HG03280 (cell line): ENCODE results near the gene JMJD1C.
"Not testable (repeated sequence)": the region's sequence is repeated elsewhere in the genome, so short reads cannot be mapped to it uniquely, and the experiment has no call there.

Experiments
- ATAC-seq: cut with Tn5 transposase; IDR thresholded peaks from one replicate; pipeline ENCODE4 v1.9.1; 2021; ENCODE audit warnings: mild to moderate bottlenecking, moderate library complexity; ENCODE audit not compliant: unreplicated experiment

JMJD1C gene, protein sequence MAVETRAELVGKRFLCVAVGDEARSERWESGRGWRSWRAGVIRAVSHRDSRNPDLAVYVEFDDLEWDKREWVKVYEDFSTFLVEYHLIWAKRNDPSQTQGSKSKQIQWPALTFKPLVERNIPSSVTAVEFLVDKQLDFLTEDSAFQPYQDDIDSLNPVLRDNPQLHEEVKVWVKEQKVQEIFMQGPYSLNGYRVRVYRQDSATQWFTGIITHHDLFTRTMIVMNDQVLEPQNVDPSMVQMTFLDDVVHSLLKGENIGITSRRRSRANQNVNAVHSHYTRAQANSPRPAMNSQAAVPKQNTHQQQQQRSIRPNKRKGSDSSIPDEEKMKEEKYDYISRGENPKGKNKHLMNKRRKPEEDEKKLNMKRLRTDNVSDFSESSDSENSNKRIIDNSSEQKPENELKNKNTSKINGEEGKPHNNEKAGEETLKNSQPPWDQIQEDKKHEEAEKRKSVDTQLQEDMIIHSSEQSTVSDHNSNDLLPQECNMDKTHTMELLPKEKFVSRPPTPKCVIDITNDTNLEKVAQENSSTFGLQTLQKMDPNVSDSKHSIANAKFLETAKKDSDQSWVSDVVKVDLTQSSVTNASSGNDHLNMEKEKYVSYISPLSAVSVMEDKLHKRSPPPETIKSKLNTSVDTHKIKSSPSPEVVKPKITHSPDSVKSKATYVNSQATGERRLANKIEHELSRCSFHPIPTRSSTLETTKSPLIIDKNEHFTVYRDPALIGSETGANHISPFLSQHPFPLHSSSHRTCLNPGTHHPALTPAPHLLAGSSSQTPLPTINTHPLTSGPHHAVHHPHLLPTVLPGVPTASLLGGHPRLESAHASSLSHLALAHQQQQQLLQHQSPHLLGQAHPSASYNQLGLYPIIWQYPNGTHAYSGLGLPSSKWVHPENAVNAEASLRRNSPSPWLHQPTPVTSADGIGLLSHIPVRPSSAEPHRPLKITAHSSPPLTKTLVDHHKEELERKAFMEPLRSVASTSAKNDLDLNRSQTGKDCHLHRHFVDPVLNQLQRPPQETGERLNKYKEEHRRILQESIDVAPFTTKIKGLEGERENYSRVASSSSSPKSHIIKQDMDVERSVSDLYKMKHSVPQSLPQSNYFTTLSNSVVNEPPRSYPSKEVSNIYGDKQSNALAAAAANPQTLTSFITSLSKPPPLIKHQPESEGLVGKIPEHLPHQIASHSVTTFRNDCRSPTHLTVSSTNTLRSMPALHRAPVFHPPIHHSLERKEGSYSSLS (N-terminal part only)

GRCh38 chr10:63465293-63466143, at the start of gene JMJD1C:
Gene JMJD1C (minus strand): TSS chr10:63465977. CDS start chr10:63465662, 315 bp downstream.
- peak; percentile 62 for ATAC-seq

DNA sequence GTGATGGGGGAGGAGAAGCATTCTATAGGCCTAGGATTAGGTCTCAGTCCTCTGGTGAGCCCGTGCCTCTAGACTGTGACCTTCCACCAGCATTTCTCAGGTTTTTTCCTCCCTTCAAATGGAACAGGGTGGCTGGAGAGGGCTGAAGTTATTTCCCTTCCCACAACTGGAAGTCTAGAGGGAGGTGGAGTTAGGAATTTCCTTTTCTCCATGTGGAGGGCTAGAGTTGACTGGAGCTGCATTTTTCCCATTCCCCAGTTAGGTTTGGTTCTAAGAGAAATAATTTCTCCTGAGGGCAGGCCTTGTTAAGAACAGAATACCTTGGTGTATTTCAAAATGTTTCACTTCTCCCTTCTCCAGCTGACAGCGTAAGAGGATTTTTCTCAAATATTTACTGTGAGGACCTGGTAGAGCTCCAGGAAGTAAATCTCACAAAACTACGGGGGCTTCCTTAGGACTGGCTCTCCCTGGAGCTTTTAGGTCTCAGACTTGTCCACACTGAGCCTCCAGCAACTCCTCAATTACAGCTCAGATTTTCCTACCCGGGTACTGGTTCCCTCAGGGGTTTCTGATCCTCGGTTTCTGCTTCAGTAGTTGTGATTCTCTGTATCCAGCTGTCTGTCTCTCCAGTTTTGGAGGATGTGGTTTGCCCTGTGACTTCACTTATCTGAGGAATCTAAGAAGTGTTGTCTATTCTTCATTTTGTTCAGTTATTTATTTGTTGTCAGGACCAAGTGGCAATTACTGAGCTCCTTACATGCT, 49.4 kb upstream of the JMJD1C start:
- no peak for ATAC-seq

- no peak for ATAC-seq
Measured at GRCh38 chr10:63506554-63506953, 40.8 kb upstream of the JMJD1C start.

- no peak for ATAC-seq
Measured at GRCh38 chr10:63505562-63505961, 39.8 kb upstream of the JMJD1C start.

- ATAC-seq = no peak
Measured at GRCh38 chr10:63504145-63504881, 38.5 kb upstream of the JMJD1C start.

- ATAC-seq = no peak
Measured at GRCh38 chr10:63503395-63503794, 37.6 kb upstream of the JMJD1C start.

GRCh38 chr10:63502832-63503231, 37.1 kb upstream of the JMJD1C start:
- ATAC-seq = no peak

GRCh38 chr10:63501954-63502353, 36.2 kb upstream of the JMJD1C start:
- ATAC-seq = no peak

DNA sequence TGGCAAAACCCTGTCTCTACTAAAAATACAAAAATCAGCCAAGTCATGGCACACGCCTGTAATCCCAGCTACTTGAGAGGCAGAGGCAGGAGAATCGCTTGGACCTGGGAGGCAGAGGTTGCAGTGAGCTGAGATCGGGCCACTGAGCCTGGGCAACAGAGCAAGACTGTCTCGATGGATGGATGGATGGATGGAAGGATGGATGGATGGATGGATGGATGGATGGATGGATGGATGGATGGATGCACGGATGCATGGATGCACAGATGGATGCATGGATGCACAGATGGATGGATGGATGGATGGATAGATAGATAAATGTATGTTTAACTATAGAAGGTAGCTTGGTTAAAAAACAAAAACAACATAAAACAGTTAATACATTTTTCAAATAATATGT, 34.8 kb upstream of the JMJD1C start:
- ATAC-seq = not testable (repeated sequence)

DNA sequence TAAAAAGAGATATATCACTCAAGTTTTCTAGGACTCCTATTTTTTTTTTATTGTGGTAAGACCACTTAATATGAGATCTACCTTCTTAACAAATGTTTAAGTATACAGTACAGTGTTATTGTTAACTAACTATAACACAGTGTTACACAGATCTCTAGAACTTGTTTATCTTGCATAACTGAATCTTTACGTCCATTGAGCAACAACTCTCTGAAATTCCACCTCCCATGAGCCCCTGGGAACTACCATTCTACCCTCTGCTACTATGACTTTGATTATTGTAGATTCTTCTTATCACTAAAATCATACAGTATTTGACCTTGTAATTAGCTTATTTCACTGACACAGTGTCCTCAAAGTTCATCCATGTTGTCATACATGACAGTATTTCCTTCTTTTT, 32.9 kb upstream of the JMJD1C start:
- no peak for ATAC-seq

DNA sequence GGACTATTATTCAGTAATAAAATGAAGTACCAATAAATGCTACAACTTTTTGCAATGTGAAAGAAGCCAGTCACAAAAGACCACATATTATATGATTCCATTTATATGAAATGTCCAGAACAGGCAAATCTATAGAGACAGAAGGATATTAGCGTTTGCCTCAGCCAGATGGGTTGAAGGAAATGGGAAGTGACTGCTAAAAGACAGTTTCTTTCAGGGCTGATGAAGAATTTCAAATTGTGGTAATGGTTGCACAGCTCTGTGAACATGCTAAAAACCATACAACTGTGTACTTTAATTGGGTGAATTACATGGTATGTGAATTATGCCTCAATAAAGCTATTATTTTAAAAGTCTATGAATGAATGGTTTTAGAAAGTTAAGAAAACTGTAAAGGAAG, 31.5 kb upstream of the JMJD1C start:
- no peak for ATAC-seq

DNA sequence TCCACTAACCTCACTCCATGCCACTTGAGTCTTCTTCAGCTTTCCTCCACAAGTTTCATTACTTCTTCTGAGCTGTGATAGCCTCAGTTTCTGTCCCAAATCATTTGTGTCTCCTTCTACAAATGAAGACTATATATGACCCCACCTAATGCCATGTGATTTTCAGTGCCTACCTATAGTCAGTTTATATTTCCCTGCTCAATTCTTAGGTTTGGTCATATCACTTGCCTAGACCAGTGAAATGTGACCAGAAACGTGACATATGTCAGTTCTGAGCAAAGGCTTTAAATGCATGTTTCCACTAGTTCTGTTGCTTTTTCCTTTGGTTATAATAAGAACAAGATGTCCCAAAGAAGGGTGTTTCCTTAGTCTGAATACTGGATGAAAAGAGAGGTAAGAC, 30.8 kb upstream of the JMJD1C start:
- ATAC-seq = no peak

DNA sequence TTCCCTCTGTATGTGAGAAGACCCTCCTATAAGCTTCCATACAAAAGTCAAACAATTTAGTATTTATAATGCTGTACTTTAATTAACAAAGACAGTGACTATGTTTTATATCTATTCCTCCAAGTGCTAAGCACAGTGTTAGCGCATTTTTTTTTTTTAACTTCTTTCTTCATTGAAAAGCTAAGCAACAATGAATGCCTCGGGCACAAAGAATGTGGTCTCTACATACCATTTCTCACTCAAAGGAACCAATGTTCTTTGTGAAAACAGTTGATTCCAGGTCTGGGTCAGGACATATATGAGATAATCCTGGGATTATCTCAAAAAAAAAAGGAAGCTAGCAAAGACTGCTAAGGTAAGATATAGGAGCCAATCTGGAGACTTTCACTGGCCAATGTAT, 29.2 kb upstream of the JMJD1C start:
- no peak for ATAC-seq

- ATAC-seq = no peak
Measured at GRCh38 chr10:63493004-63493403, 27.2 kb upstream of the JMJD1C start.

DNA sequence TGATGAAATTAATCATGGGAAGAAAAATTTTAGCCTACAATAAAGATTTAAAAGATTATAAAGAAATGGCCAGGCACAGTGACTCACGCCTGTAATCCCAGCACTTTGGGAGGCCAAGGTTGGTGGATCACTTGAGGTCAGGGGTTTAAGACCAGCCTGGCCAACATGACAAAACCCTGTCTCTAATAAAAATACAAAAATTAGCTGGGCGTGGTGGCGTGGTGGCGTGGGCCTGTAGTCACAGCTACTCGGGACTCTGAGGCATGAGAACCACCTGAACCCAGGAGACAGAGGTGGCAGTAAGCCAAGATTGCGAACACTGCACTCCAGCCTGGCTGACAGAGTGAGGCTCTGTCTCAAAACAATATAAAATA, 26.5 kb upstream of the JMJD1C start:
- ATAC-seq = not testable (repeated sequence)

DNA sequence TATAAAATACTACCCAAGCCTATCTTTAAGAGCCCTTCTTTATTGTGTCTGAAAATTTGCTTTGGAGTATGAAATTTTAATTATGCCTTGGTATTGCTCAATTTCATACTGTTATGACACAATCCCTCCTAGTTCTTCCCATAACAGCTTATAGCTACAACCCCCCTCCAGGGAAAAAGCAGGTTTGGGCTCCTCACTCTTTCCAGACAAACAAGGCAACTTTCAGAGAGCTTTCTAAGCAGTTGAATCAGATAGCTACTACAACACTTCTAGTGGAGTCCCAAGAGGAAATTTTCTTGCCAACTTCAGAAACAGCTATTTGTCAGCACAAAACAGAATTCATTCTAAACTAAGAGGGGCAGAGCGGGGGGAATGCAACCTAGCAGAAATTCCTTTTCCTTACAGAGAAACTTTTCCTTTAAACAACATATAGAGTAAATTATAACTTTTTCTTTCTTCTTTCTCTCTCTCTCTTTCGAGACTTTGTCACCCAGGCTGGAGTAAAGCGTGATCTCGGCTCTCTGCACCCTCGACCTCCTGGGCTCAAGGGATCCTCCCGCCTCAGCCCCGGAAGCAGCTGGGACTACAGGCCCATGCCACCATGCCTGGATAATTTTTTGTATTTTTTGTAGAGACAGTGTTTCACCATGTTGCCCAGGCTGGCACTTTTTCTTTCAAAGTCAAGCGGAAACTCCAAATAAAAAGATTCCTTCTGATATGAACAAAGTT, 26.0 kb upstream of the JMJD1C start:
- no peak for ATAC-seq

DNA sequence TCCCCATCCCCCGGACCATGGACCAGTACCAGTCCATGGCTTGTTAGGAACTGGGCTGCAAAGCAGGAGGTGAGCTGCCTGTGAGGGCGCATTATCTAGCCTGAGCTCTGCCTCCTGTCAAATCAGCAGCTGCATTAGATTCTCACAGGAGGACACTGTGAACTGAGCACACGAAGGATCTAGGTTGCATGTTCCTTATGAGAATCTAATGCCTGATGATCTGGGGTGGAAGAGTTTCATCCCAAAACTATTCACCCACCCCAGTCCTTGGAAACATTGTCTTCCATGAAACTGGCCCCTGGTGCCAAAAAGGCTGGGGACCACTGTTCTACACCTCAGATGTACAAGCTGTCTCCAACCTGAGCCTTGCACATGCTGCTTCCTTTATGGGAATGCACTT, 24.1 kb upstream of the JMJD1C start:
- ATAC-seq = no peak

DNA sequence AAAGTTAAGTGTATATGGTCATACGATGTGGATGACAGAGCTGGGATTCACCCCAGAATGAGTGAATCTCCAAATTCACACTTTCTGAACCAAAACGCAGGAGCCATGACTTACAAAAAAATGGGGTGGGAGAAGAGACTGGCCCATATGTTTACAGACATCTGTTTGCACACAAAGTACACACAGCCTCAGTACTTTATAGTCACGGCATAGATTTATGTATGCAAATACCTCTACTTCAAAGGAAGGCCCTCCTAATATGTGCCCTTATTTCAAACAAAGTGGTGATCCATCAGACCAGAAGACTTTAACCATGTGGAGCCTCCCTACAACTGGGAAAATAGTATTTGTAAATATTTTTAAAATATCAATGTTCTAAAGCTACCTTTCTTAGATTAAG, 22.2 kb upstream of the JMJD1C start:
- ATAC-seq = no peak
